ENCODE data around the gene KRI1.

KRI1 gene

DNA sequence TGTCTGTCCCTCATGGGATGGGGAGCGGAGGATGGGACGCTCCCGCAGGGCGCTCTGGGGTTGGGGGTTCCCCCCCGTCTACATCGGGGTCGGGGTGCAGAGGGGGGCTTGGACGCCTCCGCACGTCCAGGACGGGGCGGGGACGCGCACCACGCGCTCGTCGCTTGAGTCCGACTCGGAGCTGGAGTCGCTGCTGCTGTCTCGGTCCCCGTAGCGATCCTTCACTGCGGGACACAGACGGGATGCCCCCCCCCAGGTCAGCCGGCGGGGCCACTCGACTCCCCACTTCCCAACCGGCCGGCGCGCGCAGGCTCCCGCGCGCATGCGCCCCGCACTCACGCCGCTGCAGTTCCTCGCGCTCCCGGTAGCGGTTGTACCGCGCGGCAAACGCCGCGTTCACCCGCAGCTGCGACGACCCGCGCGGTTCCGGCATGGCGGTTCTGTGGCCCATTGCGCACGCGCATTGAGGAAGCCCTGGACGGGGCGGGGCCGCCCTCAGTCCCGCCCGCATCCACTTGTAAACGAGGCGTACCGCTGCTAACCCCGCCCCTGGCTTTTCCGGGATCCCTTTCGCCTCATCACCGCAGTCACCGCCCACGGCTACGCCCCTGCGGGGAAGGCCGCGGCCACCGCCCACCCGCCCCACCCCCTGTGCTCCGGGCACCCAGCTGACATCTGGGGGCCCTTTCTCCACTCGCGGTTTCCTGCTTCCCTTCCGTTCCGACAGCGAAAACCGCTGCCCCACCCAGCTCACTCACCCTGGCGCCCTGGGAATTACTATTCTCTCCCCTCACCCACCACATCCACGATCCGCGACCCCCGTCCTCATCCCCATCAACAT is at the start of gene KRI1:
Gene KRI1, minus strand, starts transcription at position 444 of the 841 bp plus-strand sequence. Its CDS starts 11 bp downstream, at position 433.
- peak; percentile 75 to 95 for DNase-seq

DNA sequence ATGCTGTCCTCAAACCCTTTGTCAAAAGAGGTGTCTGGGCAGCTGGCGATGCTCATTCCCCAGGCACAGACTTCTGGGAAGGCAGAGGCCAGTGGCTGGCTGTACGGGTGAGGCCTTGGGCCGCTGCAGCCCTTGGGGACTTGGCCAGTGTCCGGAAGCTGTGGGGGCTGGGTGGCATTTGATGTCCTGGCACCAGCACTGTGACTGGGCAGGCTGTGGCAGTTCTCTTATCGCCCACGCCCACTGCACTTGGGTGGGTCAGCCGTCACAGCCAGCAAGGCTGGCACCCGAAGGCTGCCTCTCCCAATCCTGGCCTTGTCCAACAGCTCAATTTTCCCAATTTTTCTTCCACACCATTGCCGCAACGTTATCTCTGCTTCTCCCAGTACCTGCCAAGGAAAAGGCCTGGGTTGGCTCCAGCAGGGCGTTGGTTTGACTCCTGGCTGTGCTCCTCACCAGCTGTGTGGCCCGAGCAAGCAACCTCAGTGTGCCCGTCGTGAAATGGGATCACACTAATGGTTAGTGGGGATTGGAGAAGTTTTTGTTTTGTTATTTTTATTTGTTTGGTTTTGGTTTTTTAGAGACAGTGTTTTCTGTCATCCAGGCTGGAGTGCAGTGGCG is 46.8 kb upstream of the KRI1 start:
- no peak for DNase-seq

DNA sequence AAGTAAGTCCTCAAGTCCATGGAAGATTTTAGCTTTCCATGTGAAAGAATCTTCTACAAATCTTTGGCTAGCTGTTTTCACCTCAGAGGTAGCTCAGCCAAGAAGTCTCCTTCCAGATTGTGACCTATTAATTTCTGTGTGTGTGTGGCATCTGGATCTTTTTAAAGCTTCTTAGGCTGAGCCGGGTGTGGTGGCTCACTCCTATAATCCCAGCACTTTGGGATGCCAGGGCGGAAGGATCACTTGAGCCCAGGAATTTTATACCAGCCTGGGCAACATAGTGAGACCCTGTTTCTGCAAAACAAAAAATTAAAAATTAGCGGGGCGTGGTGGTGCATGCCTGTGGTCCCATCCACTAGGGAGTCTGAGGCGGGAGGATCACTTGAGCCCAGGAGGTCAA is 46.1 kb upstream of the KRI1 start:
- DNase-seq, result no peak

DNA sequence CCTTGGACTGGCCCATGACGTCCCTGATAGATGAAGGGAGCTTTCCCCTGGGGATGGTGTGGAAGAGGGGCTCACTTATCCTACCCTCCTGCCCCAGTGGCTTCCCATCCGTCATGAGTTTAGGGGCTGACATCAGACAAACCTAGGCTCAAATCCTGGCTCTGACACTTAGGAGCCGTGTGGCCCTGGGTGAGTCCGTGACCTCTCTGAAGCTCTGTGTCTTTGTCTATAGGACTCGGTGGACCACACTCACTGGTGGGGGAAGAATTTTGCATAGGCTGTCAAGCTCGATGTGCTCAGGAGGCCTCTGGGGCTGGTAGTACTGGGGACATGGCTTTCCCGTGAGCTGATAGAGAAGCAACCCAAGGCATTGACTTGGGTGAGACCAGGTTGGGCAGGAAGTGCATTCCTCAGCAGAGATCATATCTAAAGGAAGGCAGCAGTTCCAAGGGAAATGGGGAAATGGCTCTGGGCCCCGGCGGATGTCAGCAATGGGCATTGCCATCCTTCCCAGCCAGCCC is 38.7 kb upstream of the KRI1 start:
- peak in 1 of 2 experiments; percentile 1 for DNase-seq

DNA sequence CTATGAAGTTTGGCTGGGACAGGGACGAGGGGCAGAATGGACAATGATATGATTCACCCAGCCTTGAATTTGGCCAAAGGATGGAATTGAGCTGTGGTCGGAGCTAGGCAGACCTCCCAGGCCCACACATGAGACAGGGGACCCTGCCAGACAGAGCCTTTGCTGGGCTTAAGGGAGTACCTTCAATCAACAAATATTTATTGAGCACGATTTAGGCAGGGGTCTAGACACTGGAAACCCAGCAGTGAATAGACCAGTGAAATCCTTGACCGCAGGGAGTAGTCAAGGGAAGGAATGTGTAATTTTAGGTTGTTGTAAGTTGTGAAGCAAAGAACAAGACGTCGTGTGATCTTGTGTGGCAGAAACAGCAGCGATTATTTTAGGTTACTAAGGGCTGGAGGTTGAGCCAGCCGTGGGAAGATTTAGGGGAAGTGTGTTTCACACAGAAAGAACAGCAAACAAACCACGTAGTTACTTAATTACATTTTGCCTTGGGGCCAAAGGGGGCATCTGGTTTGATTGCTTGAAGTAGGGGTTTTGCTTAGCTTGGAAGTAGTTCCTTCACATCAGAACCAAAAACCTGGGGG is 38.2 kb upstream of the KRI1 start:
- DNase-seq, result no peak

DNA sequence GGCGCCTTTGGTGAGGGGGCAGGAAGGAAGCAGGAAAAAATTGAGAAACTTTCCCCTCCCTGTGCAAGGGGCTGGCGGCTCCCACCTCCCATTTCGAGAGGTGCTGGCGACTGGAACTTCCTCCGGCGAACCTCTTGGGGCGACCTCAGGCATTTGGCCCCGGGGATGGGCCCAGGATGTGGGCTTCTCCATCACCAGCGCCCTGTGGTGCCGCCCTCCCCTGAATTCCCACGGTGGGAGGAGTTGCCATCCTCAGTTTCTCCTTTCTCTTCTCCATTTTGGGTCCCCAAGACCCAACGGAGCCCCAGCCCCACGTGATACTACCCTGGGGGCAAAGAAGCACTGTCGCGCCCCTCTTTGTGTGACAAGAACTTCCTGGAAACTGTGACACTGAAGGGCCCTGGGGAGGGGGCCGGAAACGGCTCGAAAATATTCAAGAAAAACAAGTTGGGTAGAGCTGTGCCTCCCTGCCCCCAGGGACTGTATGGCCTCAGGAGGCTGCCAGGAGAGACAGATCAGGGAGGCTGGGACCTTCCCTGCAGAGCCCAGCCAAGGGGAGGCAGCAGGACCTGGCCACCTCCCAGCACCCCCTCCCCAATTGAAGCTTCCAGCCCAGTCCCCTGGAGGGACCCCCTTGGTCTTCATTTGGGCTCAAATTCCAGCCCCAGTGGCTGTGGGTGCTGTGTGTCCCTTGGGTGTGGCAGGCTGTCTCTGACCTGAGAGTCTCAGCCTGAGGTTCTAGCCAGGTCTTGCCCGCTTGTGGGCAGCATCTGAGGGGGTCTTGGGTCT is 37.5 kb upstream of the KRI1 start:
- DNase-seq, result no peak

DNA sequence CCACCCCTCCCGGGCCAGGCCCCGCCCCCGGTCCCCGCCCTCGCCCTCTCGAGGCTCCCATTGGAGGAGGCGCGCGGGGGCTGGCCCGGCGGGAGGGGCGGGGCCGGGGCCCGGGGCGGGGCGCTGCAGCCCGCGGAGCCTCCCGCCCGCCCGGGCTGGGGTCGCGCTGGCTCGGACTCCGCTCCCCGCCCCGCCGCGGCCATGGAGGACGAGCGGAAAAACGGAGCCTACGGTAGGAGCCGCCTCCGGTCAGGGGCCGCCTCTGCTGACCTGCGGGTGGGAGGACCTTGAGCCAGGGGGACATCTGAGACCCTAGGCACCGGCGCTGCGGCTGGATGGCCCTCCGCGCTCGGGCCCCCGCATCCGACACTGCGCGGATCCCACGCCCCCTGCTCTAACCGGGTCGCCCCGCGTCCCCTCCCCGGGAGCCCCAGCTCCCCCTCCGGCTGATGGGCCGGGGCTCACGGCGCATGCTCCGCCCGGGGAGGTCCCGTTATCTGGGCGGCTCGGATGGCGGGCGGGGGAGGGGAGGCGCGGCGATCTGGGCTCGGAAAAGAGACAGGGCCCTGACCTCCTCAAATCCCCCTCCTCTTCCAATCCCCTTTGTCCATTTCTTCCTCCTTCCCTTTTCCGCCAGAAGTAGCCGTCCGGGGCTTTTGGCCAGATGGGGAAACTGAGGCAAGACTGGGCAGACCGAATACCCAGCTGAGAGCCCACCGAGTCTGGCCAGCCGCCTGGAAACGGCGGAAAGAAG is 36.7 kb upstream of the KRI1 start:
- DNase-seq, result peak in 1 of 2 experiments; percentile 68

DNA sequence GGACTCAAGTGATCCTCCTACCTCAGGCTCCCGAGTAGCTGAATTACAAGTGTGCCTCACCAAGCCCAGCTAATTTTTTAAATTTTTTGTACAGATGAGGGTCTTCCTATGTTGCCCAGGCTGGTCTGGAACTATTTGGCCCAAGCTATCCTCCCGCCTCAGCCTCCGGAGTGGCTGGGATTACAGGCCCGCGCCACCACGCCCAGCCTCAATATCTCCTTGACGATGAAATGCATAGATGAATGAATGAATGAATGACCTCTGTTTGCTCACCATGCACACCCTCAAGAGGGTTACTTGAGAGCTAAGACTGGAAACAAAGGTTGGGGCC is 36.2 kb upstream of the KRI1 start:
- DNase-seq, result no peak

DNA sequence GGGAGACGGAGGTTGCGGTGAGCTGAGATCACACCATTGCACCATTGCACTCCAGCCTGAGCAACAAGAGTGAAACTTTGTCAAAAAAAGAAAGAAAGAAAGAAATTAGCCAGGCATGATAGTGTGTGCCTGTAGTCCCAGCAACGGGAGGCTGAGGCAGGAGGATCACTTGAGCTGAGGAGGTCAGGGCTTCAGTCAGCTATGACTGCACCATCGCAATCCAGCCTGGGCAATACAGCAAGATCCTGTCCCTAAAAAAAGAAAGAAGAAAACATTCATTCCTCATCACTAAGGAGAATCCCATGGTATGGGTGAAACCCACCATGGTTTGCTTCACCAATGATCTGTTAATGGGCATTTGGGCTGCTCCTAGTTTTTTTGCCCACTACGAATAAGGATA is 34.3 kb upstream of the KRI1 start:
- DNase-seq, result no peak

DNA sequence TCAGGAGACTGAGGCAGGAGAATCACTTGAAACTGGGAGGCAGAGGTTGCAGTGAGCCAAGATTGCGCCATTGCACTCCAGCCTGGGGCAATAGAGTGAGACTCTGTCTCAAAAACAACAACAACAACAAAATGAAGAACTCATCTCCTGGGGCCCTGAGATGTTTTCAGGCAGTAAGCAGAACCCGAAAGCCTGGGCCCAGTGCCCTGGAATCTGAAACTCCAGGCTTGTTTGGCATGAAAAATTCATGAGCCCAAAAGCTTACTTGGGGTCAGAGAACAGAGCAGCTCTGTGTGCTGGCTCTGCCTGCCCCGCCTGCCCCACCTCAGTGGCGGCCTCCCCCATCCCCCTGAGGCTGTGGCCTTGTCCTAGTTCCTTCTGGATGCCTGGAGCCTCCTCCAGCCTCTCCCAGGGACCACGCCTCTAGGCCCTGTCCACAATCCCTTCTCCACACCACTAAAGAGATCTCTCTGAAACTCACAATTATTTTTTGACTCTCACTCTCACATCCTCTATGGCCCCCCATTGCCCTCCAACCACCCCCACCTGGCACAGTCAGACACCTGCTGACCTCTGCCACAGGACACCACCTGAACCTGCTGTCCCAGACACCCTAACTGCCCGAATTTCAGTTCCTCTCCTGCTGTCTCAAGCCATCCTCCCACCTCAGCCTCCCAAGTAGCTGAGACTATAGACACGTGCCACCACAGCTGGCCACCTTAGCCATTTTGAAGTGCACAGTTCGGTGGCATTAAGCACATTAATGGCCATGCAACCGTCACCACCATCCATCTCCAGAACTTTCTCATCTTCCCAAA is 28.2 kb upstream of the KRI1 start:
- no peak for DNase-seq

DNA sequence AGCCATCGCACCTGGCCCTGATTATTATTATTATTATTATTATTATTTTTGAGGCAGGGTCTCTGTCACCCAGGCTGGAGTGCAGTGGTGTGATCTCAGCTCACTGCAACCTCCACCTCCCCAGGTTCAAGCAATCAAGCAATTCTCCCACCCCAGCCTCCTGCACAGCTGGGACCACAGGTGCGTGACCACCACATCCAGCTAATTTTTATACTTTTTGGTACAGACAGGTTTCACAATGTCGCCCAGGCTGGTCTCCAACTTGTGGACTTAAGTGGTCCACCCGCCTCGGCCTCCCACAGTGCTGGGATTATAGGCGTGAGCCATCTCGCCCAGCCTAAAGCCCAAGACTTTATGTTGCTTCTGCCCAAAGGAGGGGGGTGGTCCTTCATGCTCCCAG is 27.3 kb upstream of the KRI1 start:
- no peak for DNase-seq

DNA sequence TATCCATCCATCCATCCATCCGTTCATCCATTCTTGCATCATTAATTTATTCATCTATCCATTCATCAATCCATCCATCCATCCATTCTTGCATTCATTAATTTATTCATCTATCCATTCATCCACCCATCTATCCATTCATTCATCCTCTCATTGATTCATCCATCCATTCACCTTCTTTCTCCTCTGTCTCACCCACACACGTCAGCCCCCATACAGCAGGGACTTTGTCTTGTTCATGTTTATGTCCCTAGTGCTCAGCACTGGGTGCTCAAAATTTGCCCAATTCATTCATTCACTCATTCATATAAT is 22.0 kb upstream of the KRI1 start:
- no peak for DNase-seq

DNA sequence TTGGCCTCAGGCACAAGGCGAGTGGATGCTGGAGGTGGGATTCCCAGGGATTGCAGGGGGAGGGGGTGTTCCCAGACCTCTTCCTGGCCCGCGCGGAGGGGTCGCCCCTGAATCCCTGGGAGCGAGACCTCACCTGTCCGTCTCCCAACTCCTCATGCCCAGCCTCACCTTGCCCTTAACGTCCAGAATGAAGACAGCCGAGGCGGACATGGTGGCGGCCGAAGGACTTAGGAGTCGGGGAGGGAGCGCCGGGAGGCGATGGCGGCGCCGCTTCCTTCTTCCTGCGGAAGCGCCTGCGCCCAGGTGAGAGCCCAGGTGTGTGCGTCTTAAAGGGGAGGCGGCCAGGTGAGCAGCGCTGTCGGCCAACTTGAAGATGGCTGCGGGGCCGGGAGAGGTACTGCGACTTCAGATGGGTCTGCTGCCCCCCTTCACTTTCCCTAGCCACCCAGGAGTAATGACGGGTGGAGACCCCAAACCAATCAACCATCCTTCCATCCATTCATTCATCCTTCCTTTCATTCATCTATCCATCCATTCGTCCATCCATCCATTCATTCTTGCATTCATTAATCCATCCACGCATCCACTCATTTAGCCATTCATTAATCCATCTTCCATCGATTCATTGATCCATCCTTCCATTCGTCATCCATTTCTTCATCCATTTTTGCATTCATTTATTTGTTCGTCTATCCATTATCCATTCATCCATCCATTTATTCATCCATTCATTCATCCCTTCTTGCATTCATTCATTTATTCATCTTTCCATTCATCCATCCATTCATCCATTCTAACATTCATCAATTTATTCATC is 21.4 kb upstream of the KRI1 start, which contains the start of gene AP1M2:
Gene AP1M2, minus strand, starts transcription at position 291 of the 817 bp plus-strand sequence. Its CDS starts 81 bp downstream, at position 210.
- peak; percentile 19 to 56 for DNase-seq

DNA sequence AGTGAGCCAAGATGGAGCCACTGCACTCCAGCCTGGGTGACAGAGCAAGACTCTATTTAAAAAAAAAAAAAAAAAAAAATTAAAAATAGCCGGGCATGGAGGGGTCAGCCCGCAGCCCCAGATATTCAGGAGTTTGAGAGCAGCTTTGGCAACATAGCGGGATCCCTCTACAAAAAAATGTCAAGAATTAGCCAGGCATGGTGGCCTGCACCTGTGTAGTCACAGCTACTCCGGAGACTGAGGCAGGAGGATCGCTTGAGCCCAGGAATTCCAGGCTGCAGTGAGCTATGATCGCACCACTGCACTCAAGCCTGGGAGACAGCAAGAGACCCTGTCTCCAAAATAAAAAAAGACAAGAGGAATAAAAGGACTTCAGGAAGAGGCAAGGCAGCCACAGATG is 20.6 kb upstream of the KRI1 start:
- peak in 1 of 2 experiments; percentile 12 for DNase-seq

DNA sequence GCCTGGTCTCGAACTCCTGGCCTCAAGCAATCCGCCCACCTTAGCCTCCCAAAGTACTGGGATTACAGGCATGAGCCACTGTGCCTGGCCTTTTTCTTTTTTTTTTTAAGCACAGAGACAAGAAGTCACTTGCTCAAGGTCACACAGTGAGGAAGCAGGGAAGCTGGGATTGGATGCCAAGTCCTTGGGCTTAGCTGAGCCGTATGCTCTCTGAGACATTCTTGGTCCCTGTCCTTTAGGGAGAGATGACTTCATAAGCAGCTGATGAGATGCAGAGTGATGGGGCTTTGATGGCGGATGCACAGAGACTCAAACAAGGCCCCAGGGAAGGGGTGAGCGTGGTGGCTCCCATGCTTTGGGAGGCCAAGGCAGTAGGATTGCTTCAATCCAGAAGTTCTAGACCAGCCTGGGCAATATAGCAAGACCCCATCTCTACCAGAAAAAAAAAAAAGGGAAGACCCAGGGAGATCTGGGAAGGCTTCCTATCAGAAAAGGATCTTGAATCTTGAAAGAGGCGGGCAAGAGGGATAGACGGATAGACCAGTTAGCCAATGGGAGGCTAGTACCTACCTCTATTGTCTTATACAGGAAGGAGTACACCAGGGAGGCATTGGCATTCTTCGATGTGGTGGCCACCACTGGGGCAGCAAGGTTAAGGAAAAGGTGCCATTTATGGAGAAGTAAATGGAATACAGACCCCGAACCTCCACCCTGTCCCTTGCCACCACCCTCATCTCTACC is 17.4 kb upstream of the KRI1 start:
- DNase-seq, result no peak

DNA sequence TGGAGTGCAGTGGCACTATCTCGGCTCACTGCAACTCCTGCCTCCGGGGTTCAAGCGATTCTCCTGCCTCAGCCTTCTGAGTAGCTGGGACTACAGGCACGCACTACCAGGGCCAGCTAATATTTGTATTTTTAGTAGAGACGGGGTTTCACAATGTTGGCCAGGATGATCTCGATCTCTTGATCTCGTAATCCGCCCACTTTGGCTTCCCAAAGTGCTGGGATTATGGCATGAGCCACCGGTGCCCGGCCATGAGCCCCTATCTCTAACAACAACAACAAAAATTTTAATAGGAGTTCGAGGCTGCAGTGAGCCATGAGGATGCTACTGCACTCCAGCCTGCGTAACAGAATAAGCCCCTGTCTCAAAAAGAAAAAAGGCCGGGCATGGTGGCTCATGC is 16.3 kb upstream of the KRI1 start:
- no peak for DNase-seq

DNA sequence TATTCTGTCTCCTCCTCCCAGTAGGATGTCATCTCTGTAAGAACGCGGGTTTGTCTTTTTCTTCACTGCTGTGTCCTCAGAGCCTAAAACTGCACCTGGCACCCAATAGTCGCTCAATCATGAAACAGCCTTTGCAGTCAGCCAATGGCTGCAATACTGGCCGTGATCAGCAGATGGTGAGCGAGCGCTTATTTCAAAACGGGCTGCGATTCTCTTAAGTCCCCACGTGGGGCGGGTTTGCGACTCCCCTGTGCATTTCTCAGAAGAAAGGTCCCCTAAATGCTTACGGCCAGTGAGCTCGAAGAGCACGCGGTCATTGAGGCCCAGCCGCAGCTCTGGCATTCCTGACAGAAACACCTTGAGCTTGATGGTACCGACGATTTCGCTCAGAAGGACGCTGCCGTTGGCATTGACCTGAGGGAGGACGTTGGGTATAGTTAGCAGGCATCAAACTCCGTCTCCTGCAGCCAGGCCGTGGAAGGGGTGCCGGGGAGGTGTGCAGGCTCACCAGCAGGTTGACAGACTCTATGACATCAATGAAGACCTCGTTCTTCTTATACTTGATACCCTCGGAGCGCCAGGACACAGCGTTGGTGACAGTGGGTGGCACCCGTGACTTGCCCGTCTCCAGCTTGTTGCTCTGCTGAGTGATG is 15.3 kb upstream of the KRI1 start:
- peak; percentile 63 to 90 for DNase-seq

DNA sequence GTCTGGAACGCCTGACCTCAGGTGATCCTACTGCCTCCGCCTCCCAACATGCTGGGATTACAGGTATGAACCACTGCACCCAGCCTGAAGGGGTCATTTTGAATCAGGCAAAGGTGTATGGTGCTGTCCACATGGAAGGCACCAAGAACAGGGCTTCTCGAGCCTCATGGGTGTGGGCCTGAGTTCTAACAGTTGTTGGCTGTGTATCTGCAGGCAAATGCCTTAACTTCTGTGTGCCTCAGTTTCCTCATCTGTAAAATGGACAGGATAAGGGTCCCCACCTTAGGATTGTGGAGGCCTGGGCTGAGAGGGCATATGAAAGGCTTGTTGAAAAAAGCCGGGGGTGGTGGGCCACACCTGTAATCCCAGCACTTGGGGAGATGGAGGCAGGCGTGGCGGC is 12.1 kb upstream of the KRI1 start:
- DNase-seq, result no peak

DNA sequence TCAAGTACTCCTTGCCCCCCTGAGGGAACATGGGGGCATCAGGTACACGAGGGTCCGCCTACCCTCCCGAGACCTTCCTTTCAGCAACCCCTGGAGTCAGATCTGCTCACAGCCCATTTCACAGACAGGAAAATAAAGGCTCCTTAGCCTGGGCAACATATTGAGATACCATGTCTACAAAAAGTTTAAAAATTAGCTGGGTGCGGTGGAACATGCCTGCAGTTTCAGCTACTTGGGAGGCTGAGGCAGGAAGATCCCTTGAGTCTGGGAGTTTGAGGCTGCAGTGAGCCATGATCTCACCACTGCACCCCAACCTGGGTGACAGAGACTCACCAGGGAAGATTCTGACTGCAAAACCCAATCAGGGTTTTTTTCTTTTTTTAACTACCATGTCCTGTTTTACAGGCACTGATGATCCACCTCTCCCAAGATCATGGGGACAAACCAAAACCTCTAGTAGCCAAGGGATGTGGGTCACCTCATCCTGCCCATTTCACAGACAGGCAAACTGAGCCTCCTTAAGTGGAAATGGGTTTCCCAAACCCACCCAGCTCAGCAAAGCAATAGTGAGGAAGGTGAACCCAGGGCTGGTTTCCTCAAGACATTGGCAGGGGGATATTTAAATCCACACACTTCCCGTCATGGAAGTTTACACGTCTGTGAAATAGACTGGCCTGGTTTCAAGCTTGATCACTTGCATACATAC is 9.4 kb upstream of the KRI1 start:
- DNase-seq, result no peak
